Pancreas (tissue), 10 donors: Measurements from ENCODE around the gene GNAQ. TPM values are rescaled to one million over a fixed set of nuclear protein-coding genes. Genes with fewer than 3 reads are reported as not detected.
"Not testable (repeated sequence)": the region's sequence is repeated elsewhere in the genome, so short reads cannot be mapped to it uniquely, and the experiment has no call there.

Source experiments
- ATAC-seq, 4 donors: fragments of 200-7000 bp; cut with Tn5 transposase; one replicate each; pipeline versions ENCODE4 v1.8.0 to v1.9.1; 2020; ENCODE audit warnings: mild to moderate bottlenecking in 4 of 4, moderate library complexity in 4 of 4
- DNase-seq, 6 donors: peaks; one replicate each; pipeline ENCODE4 v3.0.0-alpha.2; 2020
- FAIRE-seq: peaks from 2 replicates; lab custom pipeline; 2012; peaks lifted over from hg19 to GRCh38; lab: Jason Lieb, UNC
- H3K27ac ChIP-seq, 4 donors: fragments of 200-600 bp; sonication (generic); 1 replicate in 3 of 4; 2 replicates in 1 of 4; pipeline versions ENCODE4 v1.5.0 to v1.8.0; 2020
- H3K27me3 ChIP-seq, 4 donors: fragments of 200-600 bp; one replicate each; pipeline ENCODE4 v1.8.0; 2021
- H3K36me3 ChIP-seq, 3 donors: fragments of 200-600 bp; sonication (generic) in 1 of 3; one replicate each; pipeline versions ENCODE4 v1.5.0 to v1.8.0; 2020 to 2021
- H3K4me1 ChIP-seq, 3 donors: fragments of 200-600 bp; one replicate each; pipeline ENCODE4 v1.8.0; 2021
- H3K4me3 ChIP-seq, 4 donors: fragments of 200-600 bp; sonication (generic) in 2 of 4; one replicate each; pipeline versions ENCODE4 v1.5.0 to v1.8.0; 2020 to 2021
- H3K9me3 ChIP-seq, 4 donors: fragments of 200-600 bp; one replicate each; pipeline ENCODE4 v1.8.0; 2021
- CTCF ChIP-seq, 4 donors: fragments of 200-600 bp; sonication (generic) in 3 of 4; IDR thresholded peaks; one replicate each; pipeline versions ENCODE4 v1.5.0 to v1.8.0; 2021; ENCODE audit warnings: antibody characterized with exemption in 4 of 4
- WGBS, 2 donors: extraction: QIAGEN DNeasy Blood & Tissue Kit; methylation state at CpG; one replicate each; pipeline ENCODE4 v1.1.7; 2013; 5-methylcytosine and 5-hydroxymethylcytosine counted together
- intact Hi-C, 3 donors: fragments of 100-400 bp; cut with DNase I; formaldehyde crosslinking; loops; one replicate each; pipeline versions ENCODE4 v1.11.1 to v1.14.2; 2022
- polyA plus RNA-seq, 2 donors: library from polyadenylated mRNA; stranded (reverse); fragments of 200-250 nt; gene quantifications; one replicate each; pipeline ENCODE4 v1.2.3, GENCODE V29; 2013
- total RNA-seq, 6 donors: library from RNA; stranded (reverse); fragmentation: NEBNext Ultra II Directional in 4 of 6; extraction: Animal tissue kit (Norgen Biotek cat#: 25700) in 4 of 6; gene quantifications; one replicate each; pipeline versions ENCODE4 v1.2.1 to v1.2.4, GENCODE V29; 2021 to 2023
- donor health status: healthy with polysubstance abuse.
- donor health status: DM: no; HTN: no; CAD: no; lungs with moderate emphysema.
- donor health status: DM: no; HTN: no; CAD: no.
- donor health status: control.
- donor health status: control.
- donor health status: Bipolar disorder and iron deficiency.
- donor health status: DM: yes; HTN: yes; CAD: no.
- donor health status: DM: no; HTN: no; CAD: no.
- donor health status: DM: no; HTN: no; CAD: no.
- donor health status: DM: yes; HTN: yes; CAD: no.

Gene GNAQ
- total and polyA plus RNA-seq, 8 donors: 6.7 to 33.8 (median 18.2) TPM

- no peak for TF ChIP-seq CTCF (IDR thresholded peaks at IDR 0.05)
- FAIRE-seq (no peak), ATAC-seq (peak in 1 of 4 donors; percentile 15), DNase-seq (no peak)
- Histone ChIP-seq H3K4me3 (no peak overlapping the region), H3K27ac (no peak overlapping the region), H3K4me1 (no peaks in the 10 kb centered on the region), H3K36me3 (no peaks in the 10 kb centered on the region), H3K9me3 (no peaks in the 10 kb centered on the region), H3K27me3 (no peaks in the 10 kb centered on the region)
- 63 to 64% methylated on average over 3 of the region's 3 CpGs for WGBS, 2 donors
- intact Hi-C loops: no loop called here
These were observed 312.3 kb downstream of the GNAQ start for GRCh38 chr9:77719321-77719720.

- H3K27ac ChIP-seq, H3K4me1 ChIP-seq, H3K9me3 ChIP-seq, FAIRE-seq, H3K4me3 ChIP-seq, H3K36me3 ChIP-seq, DNase-seq, ATAC-seq, intact Hi-C loops, H3K27me3 ChIP-seq: not testable (repeated sequence)
- 72 to 77% methylated on average over 5 of the region's 5 CpGs for WGBS, 2 donors
These were observed 313.3 kb downstream of the GNAQ start for GRCh38 chr9:77718298-77718640.

- H3K36me3 ChIP-seq, ATAC-seq, H3K4me1 ChIP-seq, H3K4me3 ChIP-seq, H3K27me3 ChIP-seq, H3K27ac ChIP-seq, DNase-seq, intact Hi-C loops, H3K9me3 ChIP-seq: not testable (repeated sequence)
- peak; percentile 93 for FAIRE-seq
- WGBS, 2 donors: 88 to 89% methylated on average over 4 of the region's 5 CpGs
These were observed 313.9 kb downstream of the GNAQ start for GRCh38 chr9:77717608-77718297.

- no peak for TF ChIP-seq CTCF (IDR thresholded peaks at IDR 0.05)
These were observed 317.5 kb downstream of the GNAQ start for GRCh38 chr9:77714077-77714549.

GRCh38 chr9:77712533-77713130 lies 319.0 kb downstream of the GNAQ start:
- DNase-seq (peak in 1 of 6 donors; percentile 43), FAIRE-seq (no peak), ATAC-seq (no peak)
- no peak for TF ChIP-seq CTCF (IDR thresholded peaks at IDR 0.05)
- Histone ChIP-seq H3K4me3 (no peak overlapping the region), H3K27ac (no peak overlapping the region), H3K27me3 (no peaks in the 10 kb centered on the region), H3K4me1 (no peaks in the 10 kb centered on the region), H3K36me3 (no peaks in the 10 kb centered on the region), H3K9me3 (no peaks in the 10 kb centered on the region)
- intact Hi-C loops: no loop called here
- 73 to 77% methylated on average over 9 of the region's 9 CpGs for WGBS, 2 donors

More at GRCh38 chr9:77714077-77714549, 317.5 kb downstream of the GNAQ start:
- Histone ChIP-seq H3K27me3 (no peaks in the 10 kb centered on the region), H3K27ac (no peak overlapping the region), H3K4me3 (no peak overlapping the region), H3K4me1 (no peaks in the 10 kb centered on the region), H3K9me3 (no peaks in the 10 kb centered on the region), H3K36me3 (no peaks in the 10 kb centered on the region)
- no peak for ATAC-seq
- WGBS, 2 donors: 82 to 83% methylated on average over 4 of the region's 4 CpGs
- intact Hi-C loops: no loop called here
- no peak for DNase-seq
- no peak for FAIRE-seq
